Activated T-cell treated with anti-CD3 and anti-CD28 coated beads for 4 hours (primary cell): ENCODE results near the gene JCAD.

ENCODE experiments used
- DNase-seq: peaks from one replicate; pipeline ENCODE4 v3.0.0-alpha.2; 2020

The JCAD gene

DNA sequence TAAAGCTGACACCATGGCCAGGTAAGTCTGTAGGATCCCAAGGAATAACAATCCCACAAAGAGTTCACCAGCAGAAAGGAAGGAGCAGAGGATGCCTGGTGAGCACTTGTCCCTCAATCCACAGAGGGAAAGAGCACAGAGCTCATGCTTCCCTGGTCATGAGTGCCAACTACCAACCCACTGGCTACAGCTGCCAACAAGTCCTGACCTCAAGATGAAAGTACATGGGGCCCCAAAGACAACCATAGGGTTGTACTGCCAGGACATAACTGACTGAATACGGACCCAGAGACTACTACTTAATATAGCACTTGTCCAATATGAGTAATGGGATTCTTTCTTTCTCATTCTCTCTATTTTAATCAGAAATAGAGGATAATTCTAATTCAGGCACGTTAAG is 83.3 kb downstream of the JCAD start:
- no peak for DNase-seq

GRCh38 chr10:29974773-29975172 is 84.6 kb downstream of the JCAD start:
- no peak for DNase-seq

DNA sequence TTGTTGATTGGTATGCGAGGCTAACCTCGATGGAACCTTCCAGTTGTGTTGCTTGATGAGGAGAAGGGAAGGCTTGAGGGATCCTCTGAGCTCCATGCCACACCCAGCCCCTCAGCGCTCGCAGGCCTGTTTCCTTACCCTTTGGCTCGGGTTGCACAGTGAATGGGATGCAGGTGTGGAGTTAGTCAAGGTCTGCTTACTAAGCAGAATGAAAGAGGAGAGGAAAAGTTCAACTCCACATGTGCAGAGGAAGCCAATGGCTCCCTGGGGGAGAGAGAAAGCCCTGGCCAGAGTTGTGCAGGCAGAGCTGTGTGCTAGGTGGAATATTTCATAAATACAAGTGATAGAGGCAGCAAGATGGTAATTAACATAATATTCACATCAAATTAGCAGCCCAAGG is 85.5 kb downstream of the JCAD start:
- DNase-seq: no peak

- no peak for DNase-seq
Measured at GRCh38 chr10:29970576-29970975, 88.8 kb downstream of the JCAD start.

DNA sequence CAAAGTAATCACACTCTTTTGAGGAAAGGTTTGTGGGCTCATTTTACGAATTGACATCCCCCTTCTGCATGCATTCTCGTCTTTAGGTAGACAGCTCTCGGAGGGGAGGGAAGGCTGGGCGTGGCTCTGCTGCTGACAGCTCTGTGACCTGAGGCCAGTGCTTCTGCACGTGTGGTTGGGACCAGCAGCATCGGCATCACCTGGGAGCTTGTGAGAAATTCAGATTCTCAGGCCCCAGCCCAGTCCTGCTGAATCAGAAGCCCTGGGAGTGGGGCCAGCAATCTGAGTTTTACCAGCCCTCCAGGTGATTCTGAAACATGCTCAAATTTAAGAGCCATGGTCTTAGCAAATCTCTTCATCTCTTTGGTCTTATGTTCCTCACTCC is 89.4 kb downstream of the JCAD start:
- no peak for DNase-seq

DNA sequence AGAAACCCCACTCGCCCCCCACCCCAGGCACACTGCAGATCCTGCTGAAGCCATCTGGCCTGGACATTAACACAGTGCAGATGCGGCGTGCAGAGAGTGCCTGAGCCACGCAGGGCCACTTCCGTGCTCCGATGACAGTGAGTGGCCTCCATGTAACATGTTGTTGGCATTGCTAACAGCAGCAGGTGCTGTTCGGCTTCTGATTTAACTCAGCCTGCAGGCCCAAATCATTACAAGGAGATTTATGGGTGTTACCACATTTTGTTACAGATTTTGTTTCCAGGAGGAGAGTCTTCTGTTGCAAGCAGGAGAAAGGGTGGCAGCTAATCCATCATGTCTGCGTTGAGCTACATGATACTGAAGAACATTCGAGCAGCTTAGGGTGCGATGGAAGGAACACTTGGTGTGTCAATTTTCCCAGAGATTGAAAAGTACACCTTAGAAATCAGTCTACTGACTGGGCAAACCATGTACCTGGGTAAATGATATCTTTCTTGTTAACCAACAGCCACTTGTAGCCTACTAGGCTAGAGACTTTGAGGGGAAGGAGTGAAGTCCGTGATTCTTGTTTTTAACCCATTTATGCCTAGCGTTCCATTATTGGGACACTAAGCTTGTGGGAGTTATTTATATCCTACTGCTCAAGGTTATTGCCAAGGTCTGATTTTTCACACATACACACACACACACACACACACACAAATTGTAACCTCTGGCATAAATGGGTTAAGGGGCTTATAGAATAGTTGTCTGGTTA is 90.0 kb downstream of the JCAD start:
- no peak for DNase-seq

- DNase-seq: no peak
Measured at GRCh38 chr10:29968585-29968984, 90.8 kb downstream of the JCAD start.

- DNase-seq: no peak
Measured at GRCh38 chr10:29966269-29966668, 93.1 kb downstream of the JCAD start.
